ENCODE results near the gene TMEM161B.
A peak's percentile ranks its signal among the peaks of the same experiment; 100 is the strongest.
"Not testable (repeated sequence)": the region's sequence is repeated elsewhere in the genome, so short reads cannot be mapped to it uniquely, and the experiment has no call there.

TMEM161B gene

GRCh38 chr5:88248743-88249540 is 19.7 kb downstream of the TMEM161B start:
- DNase-seq, result no peak

DNA sequence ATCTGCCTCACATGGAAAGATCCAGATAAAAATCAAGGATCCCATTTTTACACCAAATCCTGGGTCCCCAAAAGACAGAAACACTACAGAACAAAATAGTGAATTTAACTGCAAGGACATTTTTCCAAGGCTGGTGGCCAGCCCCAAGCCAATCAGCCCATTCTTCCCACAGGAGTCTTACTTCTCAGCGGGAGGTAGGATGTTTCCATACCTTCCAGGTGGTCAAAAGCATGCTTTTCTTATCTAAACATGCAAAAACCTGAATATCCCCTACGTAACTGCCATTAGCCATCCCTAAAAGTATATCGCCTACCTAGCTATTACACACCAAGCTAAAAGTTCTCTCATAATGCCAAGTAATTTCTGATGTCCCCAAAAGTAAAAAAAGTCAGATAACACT is 20.6 kb downstream of the TMEM161B start:
- no peak for DNase-seq

GRCh38 chr5:88245893-88246244 is 22.8 kb downstream of the TMEM161B start:
- no peak for DNase-seq

- no peak for DNase-seq
Measured at GRCh38 chr5:88245241-88245892, 23.3 kb downstream of the TMEM161B start.

- no peak for DNase-seq
Measured at GRCh38 chr5:88244686-88245085, 24.0 kb downstream of the TMEM161B start.

DNA sequence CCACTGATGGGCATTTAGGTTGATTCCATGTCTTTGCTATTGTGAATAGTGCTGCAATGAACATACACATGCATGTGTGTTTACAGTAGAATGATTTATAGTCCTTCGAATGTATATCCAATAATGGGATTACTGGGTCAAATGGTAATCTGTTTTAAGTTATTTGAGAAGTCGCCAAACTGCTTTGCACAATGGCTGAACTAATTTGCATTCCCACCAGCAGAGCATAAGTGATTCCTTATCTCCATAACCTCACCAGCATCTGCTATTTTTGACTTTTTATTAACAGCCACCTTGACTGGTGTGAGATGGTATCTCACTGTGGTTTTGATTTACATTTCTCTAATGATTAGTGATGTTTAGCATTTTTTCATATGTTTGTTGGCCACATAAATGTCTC is 25.2 kb downstream of the TMEM161B start:
- DNase-seq, result peak; percentile 1

GRCh38 chr5:88238732-88239131 is 29.9 kb downstream of the TMEM161B start:
- no peak for DNase-seq

- no peak for DNase-seq
Measured at GRCh38 chr5:88236866-88237642, 31.6 kb downstream of the TMEM161B start.

DNA sequence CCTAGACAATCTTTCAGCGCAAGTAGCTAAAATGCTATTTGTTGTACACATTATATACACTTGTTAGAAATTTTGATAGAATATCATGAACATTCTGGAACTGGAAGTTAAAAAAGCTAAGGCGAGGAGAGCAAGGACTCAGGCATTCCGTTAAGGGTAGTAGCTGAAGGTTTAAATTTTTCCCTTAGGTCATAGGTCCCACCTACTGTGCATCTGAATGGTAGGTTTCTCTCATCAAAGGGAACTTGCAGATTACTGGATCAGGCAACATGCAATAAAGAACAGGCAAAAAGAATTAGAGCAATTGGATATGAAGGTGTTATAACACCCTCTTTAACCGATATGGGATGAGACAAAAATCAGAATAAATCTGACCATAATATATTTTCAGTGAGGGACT is 32.8 kb downstream of the TMEM161B start:
- no peak for DNase-seq

DNA sequence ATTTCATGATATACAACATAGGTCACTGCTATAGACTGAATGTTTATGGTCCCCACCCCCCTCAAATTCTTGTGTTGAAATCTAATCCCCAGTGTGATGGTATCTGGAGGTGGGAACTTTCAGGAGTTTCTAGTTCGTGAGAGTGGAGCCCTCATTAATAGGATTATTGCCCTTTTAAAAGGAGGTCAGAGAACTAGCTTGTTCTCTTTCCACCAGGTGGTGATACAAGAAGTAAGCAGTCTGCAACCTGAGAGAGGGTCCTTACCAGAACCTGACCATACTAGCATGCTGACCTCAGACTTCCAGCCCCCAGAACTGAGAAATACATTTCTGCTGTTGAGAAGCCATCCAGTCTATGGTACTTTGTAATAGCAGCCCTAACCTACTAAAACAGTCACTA is 33.3 kb downstream of the TMEM161B start:
- DNase-seq, result no peak

DNA sequence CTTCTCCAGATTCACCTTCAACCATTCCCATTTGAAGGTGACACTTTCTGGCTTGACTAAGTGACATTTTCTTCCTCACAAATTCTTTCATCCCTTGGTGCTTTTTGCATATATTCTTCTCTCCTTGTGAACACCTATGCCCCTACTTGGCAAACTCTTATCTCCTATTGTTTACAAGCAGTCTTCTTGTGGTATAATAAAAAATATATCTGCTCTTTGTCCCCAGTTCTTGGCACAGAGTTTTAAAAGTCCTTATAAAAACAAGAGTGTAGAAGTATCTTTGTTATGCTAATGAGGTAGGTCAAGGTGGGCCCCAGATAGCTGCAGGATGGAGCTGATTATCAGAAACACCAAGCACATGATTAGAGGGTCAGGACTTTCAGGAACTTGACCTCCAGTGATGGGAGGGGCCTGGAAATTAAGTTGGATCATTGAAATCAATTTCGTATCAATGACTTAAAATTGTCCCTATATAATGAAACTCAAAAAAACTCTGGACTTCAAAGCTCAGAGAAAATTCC is 38.0 kb downstream of the TMEM161B start:
- DNase-seq, result no peak

DNA sequence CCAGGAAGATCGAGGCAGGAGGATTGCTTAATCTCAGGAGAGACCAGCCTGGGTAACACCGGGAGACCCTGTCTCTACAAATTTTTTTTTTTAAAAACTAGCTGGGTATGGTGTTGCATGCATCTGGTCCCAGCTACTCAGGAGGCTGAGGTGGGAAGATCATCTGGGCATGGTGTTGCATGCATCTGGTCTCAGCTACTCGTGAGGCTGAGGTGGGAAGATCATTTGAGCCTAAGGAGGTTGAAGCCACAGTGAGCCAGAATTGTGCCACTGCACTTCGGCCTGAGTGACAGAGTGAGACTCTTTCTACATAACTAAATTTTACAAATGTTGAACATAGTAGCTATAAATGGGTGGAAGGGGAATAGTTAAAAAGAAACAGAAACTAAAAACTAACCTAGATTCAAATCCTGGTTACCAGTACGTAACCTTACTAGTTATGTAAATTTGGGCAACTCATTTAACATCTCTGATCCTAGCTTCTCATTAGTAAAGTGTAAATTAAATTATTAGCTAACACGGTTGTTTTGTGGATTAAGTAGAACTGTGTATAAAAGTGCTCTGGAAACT is 41.7 kb downstream of the TMEM161B start:
- DNase-seq, result no peak

DNA sequence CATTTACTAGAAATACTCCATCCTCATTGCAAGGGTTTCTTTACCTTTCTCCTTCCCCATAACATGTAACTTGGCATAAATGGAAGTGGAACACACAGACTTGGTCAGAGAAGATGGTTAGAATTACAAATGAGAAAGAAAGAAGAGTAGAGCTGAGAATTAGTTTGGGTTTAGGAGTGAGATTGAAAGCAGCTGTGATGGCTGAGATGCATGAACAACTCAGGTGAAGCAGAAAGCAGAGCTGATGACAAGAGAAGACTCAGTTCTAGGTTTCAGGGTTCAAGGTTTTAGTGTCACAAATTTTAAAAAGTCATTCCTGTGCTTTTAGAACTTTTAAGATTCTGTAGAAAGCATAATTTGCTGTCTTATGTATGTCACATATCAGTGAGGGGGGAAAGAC is 54.0 kb downstream of the TMEM161B start:
- no peak for DNase-seq

DNA sequence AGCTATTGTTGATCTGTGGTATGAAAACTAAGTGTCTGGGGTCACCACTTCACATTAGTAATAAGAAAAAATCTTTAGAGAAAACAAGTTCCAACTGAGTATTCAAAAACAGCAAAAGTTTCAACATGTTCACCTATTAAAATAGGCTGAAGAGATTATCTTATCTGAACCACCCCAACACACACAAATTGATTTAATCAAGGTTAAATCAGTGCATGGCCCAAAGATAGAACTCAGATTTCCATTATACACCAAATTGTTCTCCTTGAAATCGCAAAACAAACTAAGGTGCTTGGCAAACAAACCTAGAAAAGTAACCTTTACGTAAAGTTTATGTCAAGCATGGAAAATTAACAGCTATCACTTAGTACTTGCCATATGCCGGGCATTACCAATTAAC is 61.1 kb downstream of the TMEM161B start:
- DNase-seq, result no peak

- DNase-seq, result peak; percentile 74
Measured at GRCh38 chr5:88203981-88204750, 64.5 kb downstream of the TMEM161B start.

DNA sequence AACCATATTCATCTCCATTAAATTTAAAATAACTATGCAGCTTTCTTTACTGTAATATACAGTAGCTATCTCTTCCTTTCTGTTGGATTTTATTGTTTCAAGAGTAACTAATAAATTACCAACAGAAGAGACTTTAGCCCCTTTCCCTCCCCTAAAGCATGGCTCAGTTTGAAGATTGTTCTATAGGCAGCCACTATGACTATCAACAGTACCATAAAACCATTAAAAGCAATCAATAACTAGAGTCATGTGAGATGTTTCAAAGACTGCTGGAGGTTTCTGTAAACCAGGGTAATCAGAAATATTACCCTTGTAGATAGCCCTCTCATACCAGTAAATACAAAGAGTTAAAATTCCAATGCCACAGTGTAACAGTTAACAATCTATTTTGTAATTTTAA is 73.0 kb downstream of the TMEM161B start:
- no peak for DNase-seq

- no peak for DNase-seq
Measured at GRCh38 chr5:88193896-88194295, 74.7 kb downstream of the TMEM161B start.

DNA sequence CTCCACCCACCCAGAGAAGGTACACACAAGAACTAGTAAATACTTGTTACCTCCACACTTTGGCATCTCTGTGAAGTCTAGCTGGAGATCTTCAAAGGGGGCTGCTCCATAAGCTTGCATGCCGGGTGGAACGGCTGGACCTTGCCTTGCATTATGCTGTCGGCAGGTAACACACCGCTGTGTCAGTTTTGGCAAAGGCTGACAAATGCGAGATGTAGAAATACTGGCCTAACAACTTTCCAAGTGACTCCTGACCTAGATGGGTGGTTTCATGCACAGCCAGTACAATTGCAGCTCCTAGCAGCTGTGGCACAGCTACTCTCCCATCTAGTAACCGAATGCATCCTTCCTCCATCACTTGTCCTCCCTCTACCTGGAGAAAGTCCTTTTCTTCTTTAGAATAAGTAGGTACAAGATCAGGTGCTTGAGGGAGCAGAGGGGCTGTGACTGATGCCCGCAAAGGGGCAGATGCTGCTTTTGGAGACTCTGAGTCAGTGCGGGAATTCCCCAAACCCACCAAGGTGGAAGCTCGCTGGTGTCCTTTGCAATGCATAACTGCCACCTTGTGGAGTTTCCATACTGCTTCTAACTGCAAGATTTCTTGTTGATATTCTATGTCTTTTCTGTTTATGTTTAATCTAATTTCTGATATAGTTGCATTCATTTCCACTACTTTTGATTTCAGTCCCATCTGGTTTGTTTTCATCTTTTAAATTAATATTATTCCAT is 78.4 kb downstream of the TMEM161B start:
- peak; percentile 2 for DNase-seq

DNA sequence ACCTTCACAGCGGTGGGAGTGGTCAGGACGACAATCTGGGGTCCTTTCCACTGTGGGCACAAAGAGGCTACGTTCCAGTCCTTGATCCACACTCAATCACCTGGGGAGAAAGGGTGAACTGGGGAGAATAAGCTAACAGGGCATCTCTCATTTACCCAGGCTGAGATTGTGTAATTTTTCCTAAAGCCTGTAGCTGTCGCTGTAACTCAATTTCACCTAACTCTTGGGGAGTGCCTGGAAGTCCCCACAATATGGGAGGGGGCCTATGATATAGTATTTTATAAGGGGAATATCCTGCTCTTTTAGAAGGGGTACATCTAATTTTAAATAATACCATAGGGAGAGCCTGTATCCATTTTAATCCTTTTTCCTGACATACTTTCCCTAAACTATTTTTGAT is 79.2 kb downstream of the TMEM161B start:
- DNase-seq, result not testable (repeated sequence)

DNA sequence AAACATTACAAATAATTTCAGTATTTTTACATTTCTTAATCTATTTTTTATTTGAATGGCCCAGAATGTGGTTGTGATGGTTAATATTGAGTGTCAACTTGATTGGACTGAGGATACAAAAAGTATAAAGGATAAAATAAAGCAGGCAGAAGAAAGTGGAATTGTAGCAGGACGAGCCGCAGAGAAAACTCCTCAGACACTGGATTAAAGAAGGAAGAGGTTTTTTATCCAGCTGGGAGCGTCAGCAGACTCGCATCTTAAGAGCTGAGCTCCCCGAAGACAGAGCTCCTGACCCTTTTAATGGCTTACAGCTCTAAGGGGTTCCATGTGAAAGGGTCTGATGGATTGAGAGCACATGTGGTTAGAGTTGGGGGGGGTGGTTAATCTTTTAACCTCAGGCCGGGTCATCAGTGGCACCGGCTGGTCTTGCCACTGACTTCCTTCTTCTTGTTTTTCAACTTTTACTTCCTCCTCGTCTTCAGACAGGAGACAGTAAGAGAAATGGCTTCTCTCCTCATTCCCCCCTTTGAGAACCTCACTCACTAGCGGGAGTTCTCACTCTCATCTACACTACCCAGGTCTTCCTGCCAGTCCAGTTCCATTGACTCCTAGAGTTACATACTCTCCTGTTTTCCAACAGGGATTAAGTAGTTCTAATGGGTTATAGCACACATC is 80.0 kb downstream of the TMEM161B start:
- no peak for DNase-seq

DNA sequence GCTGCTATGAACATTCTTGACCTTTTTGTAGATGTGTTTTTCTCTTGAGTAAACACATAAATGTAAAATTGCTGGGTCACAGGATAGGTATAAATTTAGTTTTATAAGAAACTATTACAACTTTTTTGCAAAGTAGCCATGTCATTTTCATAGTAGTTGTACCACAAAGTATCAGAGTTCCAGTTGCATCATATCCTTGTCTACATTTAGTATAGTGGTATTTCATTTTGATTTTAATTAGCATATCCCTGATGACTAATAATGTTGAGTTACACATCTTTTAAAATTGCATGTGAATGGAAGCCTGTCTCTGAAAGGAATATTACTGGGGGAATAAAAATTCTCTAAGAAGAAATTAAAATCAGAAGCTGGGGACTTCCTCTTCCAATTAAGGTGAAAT is 85.4 kb downstream of the TMEM161B start:
- no peak for DNase-seq
